NCI-H2107 treated with DMSO at 0.1 percent for 48 hours (cell line): ENCODE measurements around the gene LPCAT3.
"Not testable (repeated sequence)": the region's sequence is repeated elsewhere in the genome, so short reads cannot be mapped to it uniquely, and the experiment has no call there.

ENCODE experiments used
- DNase-seq: peaks from one replicate; lab custom pipeline; 2025; ENCODE audit not compliant: unreplicated experiment; lab: John Stamatoyannopoulos, UW

The LPCAT3 gene

GRCh38 chr12:7037411-7037810, 19.1 kb upstream of the LPCAT3 start:
- not testable (repeated sequence) for DNase-seq

DNA sequence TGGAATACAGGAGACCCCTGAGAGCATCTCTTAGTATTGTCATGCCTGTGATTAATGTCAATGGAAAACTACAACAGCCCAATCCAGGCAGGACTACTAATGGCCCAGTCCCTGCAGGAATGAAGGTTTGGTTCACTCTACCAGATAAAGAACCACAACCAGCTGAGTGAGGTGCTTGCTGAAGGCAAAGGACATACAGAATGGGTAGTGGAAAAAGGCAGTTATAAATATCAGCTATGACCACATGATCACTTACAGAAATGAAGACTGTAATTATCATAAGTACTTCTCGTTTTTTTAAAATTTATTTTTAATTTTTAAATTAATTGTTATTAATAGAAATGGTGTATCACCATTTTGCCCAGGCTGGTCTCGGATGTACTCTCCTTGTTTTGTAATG, 17.2 kb upstream of the LPCAT3 start:
- no peak for DNase-seq

DNA sequence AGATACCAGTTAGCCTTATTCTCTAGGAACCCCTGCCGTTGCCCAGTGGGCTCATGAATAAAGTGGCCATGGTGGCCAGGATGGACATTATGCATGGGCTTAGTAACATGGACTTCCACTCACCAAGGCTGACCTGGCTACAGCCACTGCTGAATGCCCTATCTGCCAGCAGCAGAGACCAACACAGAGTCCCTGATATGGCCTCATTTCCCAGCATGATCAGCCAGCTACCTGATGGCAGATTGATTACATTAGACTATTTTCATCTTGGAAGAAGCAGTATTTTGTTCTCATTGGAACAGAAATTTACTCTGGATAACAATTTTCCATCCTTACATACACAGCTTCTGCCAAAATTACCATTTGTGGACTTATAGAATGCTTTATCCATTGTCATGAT, 16.2 kb upstream of the LPCAT3 start:
- DNase-seq, result no peak

- no peak for DNase-seq
Measured at GRCh38 chr12:7032990-7033389, 14.7 kb upstream of the LPCAT3 start.

DNA sequence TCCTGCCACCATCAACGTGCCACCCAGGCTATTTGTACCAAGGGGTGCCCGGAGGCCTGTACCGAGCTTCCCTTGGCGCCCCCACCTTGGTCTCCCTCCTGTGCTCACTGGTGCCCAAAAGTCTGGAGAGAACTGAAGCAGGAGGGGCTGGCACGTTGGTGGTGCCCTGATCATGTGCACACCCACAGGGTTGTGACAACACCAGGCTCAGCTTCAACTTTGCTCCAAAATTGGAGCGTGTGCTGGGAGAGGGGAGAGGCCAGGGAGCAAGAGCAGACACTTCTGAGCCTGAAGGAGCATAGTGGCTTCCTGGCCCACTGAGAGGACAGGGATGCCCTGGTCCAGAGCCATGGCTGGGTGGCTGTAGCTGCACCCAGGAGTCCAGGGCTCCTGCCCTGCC, 13.0 kb upstream of the LPCAT3 start:
- no peak for DNase-seq

DNA sequence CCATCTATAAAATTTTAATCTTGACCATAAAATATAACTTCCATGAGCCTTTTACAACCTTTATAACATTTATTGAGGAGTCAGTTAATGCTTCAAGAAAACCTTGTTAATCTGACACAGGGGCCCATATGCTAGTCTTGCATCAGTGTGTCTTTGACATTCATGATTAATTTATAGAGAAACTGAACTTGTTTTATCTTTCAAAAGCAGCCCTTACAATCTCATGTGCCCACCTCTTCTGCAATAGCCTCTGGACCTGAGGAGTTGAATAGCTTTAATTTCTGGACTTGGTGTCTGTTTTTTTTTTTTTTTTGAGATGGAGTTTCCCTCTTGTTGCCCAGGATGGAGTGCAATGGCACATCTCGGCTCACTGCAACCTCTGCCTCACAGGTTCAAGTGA, 8.6 kb upstream of the LPCAT3 start:
- DNase-seq, result no peak

- DNase-seq, result no peak
Measured at GRCh38 chr12:7023114-7023513, 4.8 kb upstream of the LPCAT3 start.

- DNase-seq, result no peak
Measured at GRCh38 chr12:7021956-7022355, 3.7 kb upstream of the LPCAT3 start.

DNA sequence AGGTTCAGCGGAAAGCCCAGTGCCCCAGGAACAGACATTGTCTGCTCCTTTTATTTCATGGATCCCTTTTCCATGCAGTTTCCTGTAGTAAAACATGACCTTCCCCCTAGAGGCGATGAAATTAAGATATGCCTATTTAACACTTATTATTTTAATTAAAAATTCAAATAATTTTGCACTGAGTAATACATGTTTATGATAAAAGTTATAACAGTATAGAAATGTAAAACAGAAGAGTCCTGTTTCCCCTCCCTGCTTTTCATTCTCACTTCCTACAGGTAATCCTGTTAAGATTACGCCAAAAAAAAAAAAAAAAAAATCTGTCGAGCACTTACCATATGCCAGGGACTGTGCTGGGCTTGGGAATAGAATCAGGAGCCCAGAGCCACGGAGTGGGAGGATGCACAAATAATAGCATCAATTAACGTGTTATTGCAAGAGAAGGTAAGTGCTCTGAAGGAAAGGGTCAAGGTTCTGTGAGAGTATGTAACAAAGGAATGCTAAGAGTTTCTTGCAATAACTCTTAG, 830 bp upstream of the LPCAT3 start:
- DNase-seq, result no peak

DNA sequence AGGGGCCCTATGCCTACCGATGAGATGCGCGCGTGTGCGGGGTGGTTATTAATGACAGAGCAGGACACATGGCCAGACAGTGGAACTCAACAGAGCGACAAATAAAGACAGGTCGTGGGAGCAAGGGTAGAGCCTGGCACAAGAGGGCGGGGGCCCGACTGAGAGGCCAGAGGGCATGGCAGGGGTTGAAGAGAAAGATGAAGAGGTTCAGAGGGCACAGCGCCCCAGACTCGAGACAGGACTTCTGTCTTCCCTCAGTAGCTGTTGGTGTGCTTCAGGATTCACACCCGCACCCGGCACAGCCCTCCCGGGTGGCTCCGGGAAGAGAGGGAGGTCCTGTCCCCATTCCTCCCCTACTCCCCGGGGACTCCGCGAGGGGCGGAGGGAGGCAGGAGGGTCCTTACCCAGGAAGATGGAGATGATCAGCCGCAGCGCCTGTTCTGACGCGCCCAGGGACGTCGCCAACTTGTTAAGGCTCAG, 366 bp downstream of the LPCAT3 start:
- no peak for DNase-seq

DNA sequence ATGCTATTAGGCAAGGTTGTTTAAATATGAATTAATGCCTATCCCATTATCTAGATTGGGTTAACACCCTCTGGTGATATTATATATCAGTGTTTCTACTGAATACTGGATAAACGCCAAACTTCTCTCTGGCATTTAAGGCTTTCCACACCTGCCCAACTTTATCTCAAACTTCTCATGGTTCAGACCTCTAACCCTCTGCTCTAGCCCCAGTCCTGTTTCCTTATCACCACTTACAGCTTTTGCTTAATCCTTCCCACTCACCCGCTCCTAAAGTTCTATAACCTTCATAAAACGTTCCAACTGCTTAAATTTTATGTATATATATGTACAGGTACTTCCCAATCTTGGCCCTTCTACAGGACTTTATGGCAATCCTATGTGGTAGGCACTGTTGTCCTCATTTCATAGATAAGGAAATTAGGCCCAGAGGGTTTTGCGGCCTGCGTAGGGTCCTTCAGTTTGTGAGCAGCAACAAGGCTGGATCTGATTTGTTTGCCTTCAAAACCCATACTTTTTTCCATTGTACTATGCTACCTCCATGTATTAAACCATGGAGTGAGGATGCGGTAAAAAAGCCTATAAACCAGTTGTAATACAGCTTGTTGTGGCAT, 1.2 kb downstream of the LPCAT3 start:
- no peak for DNase-seq

- DNase-seq, result no peak
Measured at GRCh38 chr12:7015555-7016370, 2.5 kb downstream of the LPCAT3 start.

DNA sequence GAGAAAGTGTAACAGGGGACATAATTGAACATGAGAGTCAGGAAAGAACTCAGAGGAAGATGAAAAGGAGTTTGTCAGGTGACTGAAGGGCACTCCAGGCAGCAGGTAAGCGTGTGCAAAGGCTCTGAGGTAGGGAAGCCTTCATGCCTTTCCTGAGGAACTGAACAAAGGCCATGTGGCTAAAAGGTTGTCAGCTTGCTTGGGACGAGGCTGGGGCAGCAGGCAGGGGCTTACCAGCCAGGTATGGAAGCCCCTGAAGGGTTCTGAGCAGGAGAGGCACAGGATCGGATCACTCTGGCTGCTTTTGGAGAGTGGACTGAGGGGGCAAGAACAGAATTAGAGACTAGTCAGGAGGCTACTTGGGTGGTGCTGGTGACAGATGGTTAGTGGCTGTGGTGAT, 5.2 kb downstream of the LPCAT3 start:
- no peak for DNase-seq

GRCh38 chr12:7012024-7012607, 6.2 kb downstream of the LPCAT3 start:
- DNase-seq, result no peak

DNA sequence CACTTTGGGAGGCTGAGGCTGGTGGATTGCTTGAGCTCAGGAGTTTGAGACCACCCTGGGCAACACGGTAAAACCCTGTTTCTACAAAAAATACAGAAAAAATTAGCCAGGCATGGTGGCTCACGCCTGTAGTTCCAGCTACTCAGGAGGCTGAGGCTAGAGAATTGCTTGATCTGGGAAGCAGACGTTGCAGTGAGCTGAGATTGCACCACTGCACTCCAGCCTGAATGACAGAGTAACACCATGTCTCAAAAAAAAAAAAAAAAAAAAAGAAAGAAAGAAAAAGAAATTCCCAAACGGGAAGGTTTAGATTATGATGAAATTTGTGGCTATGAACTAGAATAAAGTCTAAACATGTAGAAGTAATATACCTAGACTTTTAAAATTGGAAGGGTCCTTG, 6.9 kb downstream of the LPCAT3 start:
- DNase-seq, result not testable (repeated sequence)

GRCh38 chr12:7009512-7009911, 8.8 kb downstream of the LPCAT3 start:
- no peak for DNase-seq

- DNase-seq, result no peak
Measured at GRCh38 chr12:7008864-7009263, 9.4 kb downstream of the LPCAT3 start.

DNA sequence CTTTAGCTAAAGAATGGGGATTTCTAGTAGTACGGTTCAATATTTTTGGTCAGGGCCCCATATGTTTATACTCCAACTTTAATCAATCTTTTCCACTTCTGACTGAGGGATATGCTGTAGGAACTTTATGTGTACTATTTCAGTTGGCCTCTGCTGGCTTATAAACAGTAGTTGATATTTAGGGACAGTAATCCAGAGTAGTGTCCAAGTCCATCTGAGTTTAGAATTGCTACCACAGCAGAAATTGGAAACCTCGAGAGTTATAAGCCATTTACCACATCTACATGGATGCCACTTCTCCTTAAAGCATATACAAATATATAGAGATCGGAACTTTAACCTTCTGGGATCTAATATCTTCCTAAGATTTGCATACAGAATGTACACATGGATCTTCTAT, 11.6 kb downstream of the LPCAT3 start:
- no peak for DNase-seq

DNA sequence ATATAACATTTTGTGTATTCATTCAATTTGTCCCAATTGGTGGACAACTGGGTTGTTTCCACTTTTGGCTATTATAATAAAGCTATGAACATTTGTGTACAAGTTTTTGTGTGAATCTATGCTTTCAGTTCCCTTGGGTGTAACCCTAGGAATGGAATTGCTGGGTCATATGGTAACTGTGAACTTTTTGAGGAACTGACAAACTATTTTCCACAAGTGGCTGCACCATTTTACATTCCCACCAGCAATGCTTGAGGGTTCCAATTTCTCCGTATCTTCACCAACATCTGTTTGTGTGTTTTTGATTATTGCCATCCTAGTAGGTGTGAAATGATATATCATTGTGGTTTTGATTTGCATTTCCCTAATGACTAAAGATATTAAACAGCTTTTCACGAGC, 13.0 kb downstream of the LPCAT3 start:
- DNase-seq, result no peak

- DNase-seq, result no peak
Measured at GRCh38 chr12:7004840-7005239, 13.4 kb downstream of the LPCAT3 start.

GRCh38 chr12:7004287-7004803, 13.9 kb downstream of the LPCAT3 start:
- no peak for DNase-seq
